MCF 10A (cell line): Measurements from ENCODE around the gene NTM. TPM values are rescaled to one million over a fixed set of nuclear protein-coding genes. Genes with fewer than 3 reads are reported as not detected.

Experiments
- BruUV-seq: library from RNA; stranded (reverse); fragments of 400-500 nt; replicated peaks from 2 replicates; lab custom pipeline; 2021; lab: Mats Ljungman, UMichigan
- CTCF ChIA-PET: fragments of 300-600 bp; sonication (Branson Sonifier 250); formaldehyde crosslinking; extraction: SDS; loops from one replicate; lab custom pipeline; 2021; ENCODE audit warnings: antibody characterized with exemption, inconsistent platforms; lab: Yijun Ruan, JAX
- POLR2A ChIA-PET: fragments of 300-600, 350-650 bp; sonication (Branson Sonifier 250); formaldehyde crosslinking; extraction: SDS; loops from one replicate; lab custom pipeline; 2020; ENCODE audit warnings: antibody characterized with exemption, inconsistent platforms; lab: Yijun Ruan, JAX
- DNase-seq: peaks from one replicate; pipeline ENCODE4 v3.0.0-alpha.2; 2018; ENCODE audit not compliant: unreplicated experiment
- H3K27ac Mint-ChIP-seq: one replicate; pipeline ENCODE4 v1.8.0; 2022; ENCODE audit warnings: mild to moderate bottlenecking, low read depth, mixed read lengths; ENCODE audit not compliant: unreplicated experiment
- H3K27me3 Mint-ChIP-seq: one replicate; pipeline ENCODE4 v1.8.0; 2022; ENCODE audit warnings: mixed read lengths; ENCODE audit not compliant: insufficient read depth, unreplicated experiment
- H3K36me3 Mint-ChIP-seq: one replicate; pipeline ENCODE4 v1.8.0; 2022; ENCODE audit warnings: mild to moderate bottlenecking, moderate library complexity, mixed read lengths; ENCODE audit not compliant: insufficient read depth, unreplicated experiment
- H3K4me1 Mint-ChIP-seq: one replicate; pipeline ENCODE4 v1.8.0; 2022; ENCODE audit warnings: mixed read lengths; ENCODE audit not compliant: insufficient read depth, unreplicated experiment
- H3K4me3 Mint-ChIP-seq: one replicate; pipeline ENCODE4 v1.8.0; 2022; ENCODE audit warnings: mild to moderate bottlenecking, moderate library complexity, mixed read lengths; ENCODE audit not compliant: unreplicated experiment
- H3K9me3 Mint-ChIP-seq: one replicate; pipeline ENCODE4 v1.8.0; 2022; ENCODE audit warnings: mixed read lengths; ENCODE audit not compliant: unreplicated experiment
- CTCF ChIP-seq: fragments of 200-600 bp; IDR thresholded peaks from one replicate; pipeline ENCODE4 v1.8.0; 2022; ENCODE audit warnings: antibody characterized with exemption, mild to moderate bottlenecking; ENCODE audit not compliant: unreplicated experiment
- intact Hi-C: fragments of 100-400 bp; cut with micrococcal nuclease; formaldehyde crosslinking; loops from 2 replicates; pipeline ENCODE4 v1.14.1; 2022
- total RNA-seq: library from RNA; stranded (reverse); gene quantifications from 2 replicates; pipeline ENCODE4 v1.2.3, GENCODE V29; 2022

The NTM gene
- total RNA-seq, 1 experiment from 2014 or later = not detected

DNA sequence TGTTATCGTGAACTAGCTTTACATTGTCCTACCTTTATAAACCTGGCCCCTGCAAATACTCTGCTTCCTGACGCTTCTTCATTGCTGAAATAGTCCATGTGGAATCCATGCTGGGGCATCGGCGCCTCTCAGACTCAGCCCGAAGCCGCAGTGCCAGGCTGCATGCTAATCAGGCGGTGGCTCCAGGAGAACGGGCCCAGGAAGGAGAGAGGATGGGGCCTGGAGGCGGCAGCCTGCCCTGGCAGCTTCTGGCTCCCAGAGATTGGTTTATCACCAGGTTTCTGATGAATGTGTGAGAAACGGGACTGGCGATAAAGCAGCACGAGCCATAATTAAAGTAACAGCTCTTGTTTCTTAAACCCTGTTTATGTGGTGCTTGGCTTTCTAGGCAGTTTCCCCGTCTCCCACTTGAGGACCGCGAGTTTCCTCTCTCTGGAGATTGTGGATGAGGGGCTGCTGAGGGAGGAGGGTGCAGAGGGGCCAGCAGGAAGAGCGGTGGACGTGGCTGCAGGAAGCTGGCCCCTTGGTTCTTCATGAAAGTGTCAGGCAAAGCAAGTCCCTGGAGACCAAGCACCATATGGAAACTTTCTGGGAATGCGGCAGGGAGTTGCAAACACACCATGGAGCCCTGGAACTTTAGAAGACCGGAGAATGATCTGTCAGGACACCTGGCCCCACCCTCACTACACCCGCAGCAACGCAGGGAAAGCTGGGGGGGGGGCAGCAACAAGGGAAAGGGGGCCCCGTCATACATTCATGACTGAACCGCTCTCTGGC lies 93.4 kb downstream of the NTM start:
- Mint-ChIP-seq H3K36me3 (no peaks in the 10 kb centered on the region), H3K4me3 (no peak overlapping the region), H3K9me3 (peaks cover 19% of the 10 kb centered on the region), H3K27me3 (no peaks in the 10 kb centered on the region), H3K4me1 (no peaks in the 10 kb centered on the region), H3K27ac (no peak overlapping the region)
- no peak for DNase-seq
- no peak for TF ChIP-seq CTCF
- CTCF ChIA-PET = interaction anchor here (0.6 kb wide), 1 partner anchor 936 kb away, joined by 5 read pairs; no protein-coding TSS in a partner anchor
- POLR2A ChIA-PET = no interaction called here
- no TSS peak for BruUV-seq
- intact Hi-C loops = no loop called here

DNA sequence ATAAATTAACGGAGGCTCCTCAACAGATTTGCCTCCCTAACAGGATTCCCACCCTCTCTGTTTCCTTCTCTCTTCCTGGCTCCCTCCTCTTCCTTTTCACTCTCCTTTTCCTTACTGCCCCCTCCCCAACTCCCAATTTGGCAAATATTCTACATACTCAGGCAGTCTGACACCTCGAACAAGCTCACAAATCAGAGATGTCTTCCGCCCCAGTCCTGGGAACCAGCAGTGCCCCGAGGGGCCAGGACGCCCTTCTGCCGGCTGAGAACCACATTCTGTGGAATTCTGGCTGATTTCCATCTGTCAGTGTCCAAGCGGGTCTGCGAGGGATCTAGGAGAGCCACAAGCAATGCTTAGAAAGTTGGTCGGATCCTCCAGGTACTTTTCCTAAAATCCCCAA lies 94.0 kb downstream of the NTM start:
- DNase-seq = no peak
- H3K27me3 Mint-ChIP-seq = no peaks in the 10 kb centered on the region
- no peaks in the 10 kb centered on the region for H3K36me3 Mint-ChIP-seq
- no peaks in the 10 kb centered on the region for H3K4me1 Mint-ChIP-seq
- CTCF ChIA-PET = interaction anchor here (0.5 kb wide), 1 partner anchor 253 kb away, joined by 3 read pairs; no protein-coding TSS in a partner anchor
- intact Hi-C loops = no loop called here
- POLR2A ChIA-PET = no interaction called here
- H3K9me3 Mint-ChIP-seq = peaks cover 19% of the 10 kb centered on the region
- no peak overlapping the region for H3K27ac Mint-ChIP-seq
- no peak overlapping the region for H3K4me3 Mint-ChIP-seq
- TF ChIP-seq CTCF = no peak
- BruUV-seq = no TSS peak

- no peak overlapping the region for H3K4me3 Mint-ChIP-seq
- POLR2A ChIA-PET = no interaction called here
- H3K27me3 Mint-ChIP-seq = no peaks in the 10 kb centered on the region
- no peaks in the 10 kb centered on the region for H3K4me1 Mint-ChIP-seq
- no TSS peak for BruUV-seq
- peaks cover 19% of the 10 kb centered on the region for H3K9me3 Mint-ChIP-seq
- H3K36me3 Mint-ChIP-seq = no peaks in the 10 kb centered on the region
- no peak overlapping the region for H3K27ac Mint-ChIP-seq
- no peak for DNase-seq
- CTCF ChIA-PET = interaction anchor here (0.5 kb wide), 1 partner anchor 253 kb away, joined by 3 read pairs; no protein-coding TSS in a partner anchor
- intact Hi-C loops = no loop called here
- TF ChIP-seq CTCF = no peak
Measured at GRCh38 chr11:131465039-131465438, 94.6 kb downstream of the NTM start.

- H3K4me1 Mint-ChIP-seq = no peaks in the 10 kb centered on the region
- no TSS peak for BruUV-seq
Measured at GRCh38 chr11:131465746-131466145, 95.3 kb downstream of the NTM start.

More at GRCh38 chr11:131465746-131466145, 95.3 kb downstream of the NTM start:
- intact Hi-C loops = no loop called here
- Mint-ChIP-seq H3K36me3 (no peaks in the 10 kb centered on the region), H3K9me3 (peaks cover 19% of the 10 kb centered on the region), H3K4me3 (no peak overlapping the region), H3K27ac (no peak overlapping the region), H3K27me3 (no peaks in the 10 kb centered on the region)
- no peak for DNase-seq
- ChIA-PET CTCF (no interaction called here), POLR2A (no interaction called here)
- TF ChIP-seq CTCF = no peak
